Fibroblast of upper back skin (primary cell): ENCODE measurements around the gene CAPN5.

Experiments used
- DNase-seq: peaks from one replicate; pipeline ENCODE4 v3.0.0-alpha.2; 2013

The CAPN5 gene

GRCh38 chr11:77067861-77068443, 1.2 kb downstream of the CAPN5 start:
- no peak for DNase-seq

- DNase-seq: no peak
Observed at GRCh38 chr11:77068457-77069335, 1.9 kb downstream of the CAPN5 start.

- no peak for DNase-seq
Observed at GRCh38 chr11:77069336-77069968, 2.7 kb downstream of the CAPN5 start.

GRCh38 chr11:77069969-77070582, 3.3 kb downstream of the CAPN5 start:
- DNase-seq: no peak

GRCh38 chr11:77071077-77071476, 4.3 kb downstream of the CAPN5 start:
- no peak for DNase-seq

GRCh38 chr11:77071671-77072605, 5.2 kb downstream of the CAPN5 start:
- peak; percentile 9 for DNase-seq

GRCh38 chr11:77072851-77073327, 6.1 kb downstream of the CAPN5 start:
- no peak for DNase-seq

DNA sequence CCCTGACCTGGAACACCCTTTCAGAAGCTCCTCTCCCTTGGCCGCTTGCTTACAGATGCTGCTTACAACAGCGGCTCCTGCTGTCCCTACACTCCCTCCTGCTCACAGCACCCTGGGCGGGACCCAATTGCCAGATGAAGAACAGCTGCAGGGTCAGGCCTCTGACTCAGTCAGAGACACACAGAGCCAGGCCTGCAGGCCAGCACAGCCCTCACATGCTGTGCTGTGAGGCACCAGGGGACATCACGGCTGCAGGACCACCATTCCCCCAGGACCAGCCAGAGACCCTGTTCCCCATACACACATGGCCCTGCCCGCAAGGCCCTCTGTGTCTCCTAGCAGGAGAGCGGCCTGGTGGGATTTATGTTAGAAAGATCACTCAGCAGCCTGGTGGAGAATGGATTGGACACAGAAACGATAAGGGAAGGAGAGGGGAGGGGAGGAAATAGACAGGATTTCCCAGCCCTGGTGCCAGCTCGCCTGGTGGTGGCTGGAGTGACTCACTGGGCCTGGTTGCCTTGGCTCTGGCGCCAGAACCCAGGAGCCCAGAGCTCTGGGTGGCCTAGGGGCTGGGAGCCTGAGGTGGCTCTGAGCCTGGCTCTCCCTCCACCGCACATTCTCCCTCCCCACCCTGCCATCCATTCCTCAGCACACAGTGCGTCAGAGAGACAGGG, 6.7 kb downstream of the CAPN5 start:
- DNase-seq: peak; percentile 92

- DNase-seq: no peak
Observed at GRCh38 chr11:77074205-77074604, 7.4 kb downstream of the CAPN5 start.

DNA sequence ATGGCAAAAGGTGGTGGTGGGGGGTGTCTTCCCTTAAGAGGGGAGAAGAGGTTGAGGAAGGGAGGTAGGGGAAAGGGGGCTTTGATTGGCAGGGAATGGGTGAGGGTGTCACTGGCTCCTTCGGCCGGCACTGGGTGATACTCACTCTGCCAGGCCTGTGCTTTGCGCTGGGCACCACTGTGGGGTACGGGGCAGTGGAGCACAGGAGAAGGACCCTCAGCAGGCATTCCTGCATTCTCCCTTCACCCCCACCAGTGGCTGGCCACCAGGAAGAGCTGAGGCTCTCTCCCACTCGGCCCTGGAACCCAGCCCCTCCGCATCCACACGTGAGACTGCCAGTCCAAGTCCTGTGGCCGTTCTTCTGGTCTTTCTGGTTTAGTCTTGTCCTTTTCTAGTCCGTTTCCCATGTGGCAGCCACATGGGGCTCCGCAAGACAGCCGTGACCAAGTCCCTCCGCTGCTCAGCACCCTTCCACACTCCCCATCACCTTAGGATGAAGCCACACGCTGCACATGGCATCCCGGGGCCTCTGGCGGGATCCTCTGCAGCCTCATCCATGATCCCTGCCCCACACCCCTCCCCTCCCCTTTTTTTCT, 8.0 kb downstream of the CAPN5 start:
- DNase-seq: no peak

- DNase-seq: no peak
Observed at GRCh38 chr11:77075425-77075905, 8.7 kb downstream of the CAPN5 start.

- no peak for DNase-seq
Observed at GRCh38 chr11:77079666-77080065, 12.9 kb downstream of the CAPN5 start.

DNA sequence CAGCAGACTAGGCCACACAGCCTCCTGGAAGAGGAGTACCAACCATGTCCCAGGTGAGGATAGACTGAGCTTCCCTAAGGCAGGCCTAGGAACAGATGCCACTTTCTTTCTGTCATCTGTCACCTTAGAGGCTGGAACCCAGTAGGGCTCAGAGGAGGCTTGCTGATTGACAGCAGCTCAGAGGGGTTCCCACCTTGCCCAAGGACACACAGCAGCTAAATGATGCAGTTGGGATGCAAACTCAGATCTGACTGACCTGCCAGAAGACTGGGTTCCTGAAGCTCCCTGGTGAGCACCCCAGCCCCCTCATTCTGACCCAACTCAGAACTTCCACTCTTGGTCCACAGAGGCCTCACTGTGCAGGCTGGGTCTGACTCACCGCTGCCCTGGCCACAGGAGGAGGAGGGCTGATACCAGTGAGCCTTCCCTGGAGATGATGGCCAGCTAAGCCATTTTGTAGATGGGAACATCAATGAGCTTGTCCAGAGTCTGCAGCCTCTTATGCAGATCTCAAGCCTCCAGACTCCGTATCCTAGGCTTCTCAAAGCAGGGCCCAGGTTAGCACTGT, 14.0 kb downstream of the CAPN5 start:
- peak; percentile 7 for DNase-seq

GRCh38 chr11:77081381-77081851, 14.6 kb downstream of the CAPN5 start:
- DNase-seq: no peak

DNA sequence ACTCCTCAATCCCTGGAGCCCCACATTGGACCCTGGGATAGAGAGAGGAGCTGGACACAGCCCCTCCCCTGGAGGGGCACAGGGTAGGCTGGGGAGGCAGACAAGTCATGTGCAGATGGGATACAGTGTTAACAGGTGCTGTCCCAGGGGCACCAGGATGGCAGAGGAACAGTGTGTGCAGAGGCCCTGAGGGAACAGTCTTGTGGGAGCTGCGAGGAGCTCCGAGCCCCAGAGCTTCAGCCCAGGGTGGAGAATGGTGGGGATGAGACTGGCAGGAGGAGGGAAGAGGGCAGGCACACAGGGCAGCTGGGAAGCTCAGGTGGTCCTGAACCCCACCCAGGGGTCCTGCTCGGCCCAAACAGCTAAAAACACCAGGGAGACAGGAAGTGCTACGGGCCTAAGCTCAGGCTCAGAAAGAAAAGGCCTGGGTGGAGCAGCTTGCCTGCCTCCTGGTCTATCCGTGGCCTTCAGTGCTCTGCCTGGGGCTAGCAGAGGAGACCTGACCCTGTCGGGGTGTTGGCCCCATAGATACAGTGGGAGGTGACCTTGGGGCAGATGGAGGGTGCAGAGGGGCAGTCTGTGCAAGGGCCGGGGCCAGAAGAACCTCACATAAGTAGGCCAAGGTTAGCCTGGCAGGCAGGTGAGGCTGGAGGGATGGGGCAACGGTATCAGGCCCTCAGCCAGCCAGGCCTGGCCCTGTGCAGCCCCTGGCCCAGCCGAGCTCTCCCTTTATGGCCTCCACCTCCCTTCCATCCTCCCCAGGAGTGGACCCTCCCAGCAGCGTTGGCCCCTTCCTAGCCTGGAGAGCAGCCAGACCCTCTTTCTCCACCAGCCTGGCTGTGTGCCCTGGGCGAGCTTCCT, 15.4 kb downstream of the CAPN5 start:
- no peak for DNase-seq

DNA sequence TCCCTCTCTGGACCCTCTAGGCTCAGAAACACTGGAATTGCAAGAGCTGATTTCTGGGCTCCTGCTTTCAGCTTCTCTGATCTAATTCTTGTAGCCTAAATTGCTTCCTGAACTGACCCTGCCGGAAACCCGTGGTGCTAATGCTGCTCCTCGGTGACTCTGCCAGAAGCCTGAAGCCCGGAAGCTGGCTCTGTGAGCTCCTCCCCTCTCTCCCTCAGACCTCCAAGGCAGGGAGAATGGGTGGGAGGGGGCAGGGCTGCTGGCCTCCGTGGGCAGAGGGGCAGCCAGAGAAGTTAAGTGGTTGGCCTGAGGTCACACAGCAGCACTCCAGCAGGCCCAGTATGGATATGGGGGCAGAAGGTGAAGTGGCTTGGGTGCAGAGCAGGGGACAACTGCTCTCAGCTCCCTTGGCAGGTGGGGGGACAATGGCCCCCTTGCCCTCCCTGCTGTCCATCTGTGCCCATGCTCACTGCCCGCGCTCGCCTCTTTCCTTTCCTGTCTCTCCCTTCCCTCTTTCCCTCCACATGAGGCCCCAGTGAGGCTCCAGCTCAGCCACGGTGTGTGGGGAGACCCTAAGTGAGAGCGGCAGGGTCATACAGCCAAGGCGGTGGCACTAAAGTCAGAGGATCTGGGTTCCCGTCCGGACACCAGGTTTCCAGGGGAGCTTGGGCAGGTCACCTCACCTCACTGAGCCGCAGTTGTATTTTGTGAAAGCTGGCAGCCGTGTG, 16.2 kb downstream of the CAPN5 start:
- DNase-seq: peak; percentile 37

DNA sequence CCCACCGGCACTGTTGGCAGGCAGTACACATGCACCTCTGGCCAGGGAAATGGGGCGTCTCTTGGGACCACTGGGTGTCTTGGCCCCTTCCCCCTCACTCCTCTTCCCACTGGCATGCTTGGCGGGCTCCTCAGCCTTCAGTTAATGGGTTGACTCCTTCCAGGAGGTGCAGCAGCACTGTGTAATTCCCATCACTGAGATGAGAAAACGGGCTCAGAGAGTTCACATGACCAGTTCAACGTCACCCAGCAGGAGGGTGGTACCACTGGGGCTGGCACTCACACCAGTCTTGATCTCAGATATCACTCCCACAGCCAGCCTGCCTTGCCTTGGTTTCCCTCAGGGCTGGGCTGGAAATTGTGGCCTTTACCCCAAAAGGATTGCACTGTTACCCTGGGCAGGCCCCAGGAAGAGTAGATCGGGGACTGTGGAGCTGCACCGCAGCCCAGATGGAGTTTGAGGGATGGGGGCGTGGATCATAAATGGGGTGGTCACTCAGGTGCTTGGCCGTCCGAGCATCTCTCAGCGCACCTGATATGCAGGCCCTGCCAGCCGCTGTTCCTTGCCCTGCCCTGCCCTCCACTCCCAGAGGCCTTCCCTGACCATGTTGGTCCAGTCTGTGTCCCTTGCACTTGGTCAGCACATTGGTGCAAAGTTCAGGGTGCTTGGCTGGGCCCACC, 16.9 kb downstream of the CAPN5 start:
- no peak for DNase-seq

DNA sequence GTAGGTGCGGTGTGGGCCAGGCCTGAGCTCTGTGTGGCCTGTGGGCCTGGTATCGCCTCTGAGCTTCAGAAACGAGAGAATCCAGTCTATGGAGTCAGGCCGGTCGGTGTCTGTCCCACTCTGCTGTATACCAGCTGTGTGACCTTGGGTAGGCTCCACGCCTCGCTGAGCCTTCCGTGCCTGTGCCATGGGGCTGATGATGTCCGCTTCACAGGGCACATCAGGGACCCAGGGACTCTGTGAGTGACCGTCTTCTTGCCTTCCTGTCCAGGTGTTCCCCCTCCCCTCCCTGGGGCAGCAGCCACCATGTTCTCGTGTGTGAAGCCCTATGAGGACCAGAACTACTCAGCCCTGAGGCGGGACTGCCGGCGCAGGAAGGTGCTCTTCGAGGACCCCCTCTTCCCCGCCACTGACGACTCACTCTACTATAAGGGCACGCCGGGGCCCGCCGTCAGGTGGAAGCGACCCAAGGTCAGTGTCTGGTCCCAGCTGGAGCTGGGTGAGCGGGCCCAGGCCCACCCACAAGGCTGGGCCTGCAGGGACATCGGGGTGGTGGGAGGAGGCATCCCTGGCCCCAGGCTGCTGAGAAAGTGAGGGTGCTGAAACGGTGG, 17.9 kb downstream of the CAPN5 start:
- no peak for DNase-seq
